Limb (tissue), 2 donors: ENCODE results near the gene RPS6KA1.
"Not testable (repeated sequence)": the region's sequence is repeated elsewhere in the genome, so short reads cannot be mapped to it uniquely, and the experiment has no call there.

Source experiments
- DNase-seq, 2 donors: peaks; one replicate each; pipeline ENCODE4 v3.0.0-alpha.2; 2016; ENCODE audit errors: extremely low spot score in 2 of 2

Gene RPS6KA1

DNA sequence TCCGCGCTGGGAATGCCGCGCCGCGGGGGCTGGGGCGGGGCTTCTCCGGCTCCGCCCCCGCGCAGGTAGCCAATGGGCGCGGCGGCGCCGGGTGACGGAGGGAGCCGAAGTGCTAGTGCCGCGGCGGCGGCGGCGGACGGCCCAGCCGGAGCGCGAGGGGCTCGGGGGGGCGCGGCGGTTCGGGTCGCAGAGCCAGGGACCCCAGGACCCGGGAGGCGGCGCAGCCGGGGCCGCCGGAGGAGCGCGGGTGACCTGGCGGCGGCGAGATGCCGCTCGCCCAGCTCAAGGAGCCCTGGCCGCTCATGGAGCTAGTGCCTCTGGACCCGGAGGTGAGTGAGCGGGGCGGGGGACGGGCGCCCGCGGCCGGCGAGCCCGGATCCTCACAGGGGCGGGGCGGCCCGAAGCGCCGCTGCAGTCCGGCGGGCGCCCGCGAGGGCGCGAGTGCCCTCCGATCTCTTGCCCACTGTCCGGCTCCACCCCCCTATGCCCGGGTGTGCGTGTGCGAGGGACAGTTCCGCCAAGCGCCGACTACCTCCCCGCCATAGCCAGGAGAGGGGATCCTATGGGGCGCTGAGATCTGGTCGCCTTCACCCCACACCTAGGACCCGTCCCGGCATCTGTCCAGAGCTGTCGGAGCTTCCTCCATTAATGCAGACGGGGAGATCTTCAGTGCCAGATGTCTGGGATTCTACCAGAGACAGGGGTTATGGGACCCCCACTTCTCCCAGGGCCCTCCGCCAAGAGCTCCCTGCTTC, at the start of gene RPS6KA1:
Gene RPS6KA1, plus strand, starts transcription at position 107 of the 755 bp plus-strand sequence. Its CDS starts 160 bp downstream, at position 267.
- DNase-seq = peak; percentile 66 to 84

- no peak for DNase-seq
Measured at GRCh38 chr1:26482921-26483320, 46.6 kb upstream of the RPS6KA1 start.

- no peak for DNase-seq
Measured at GRCh38 chr1:26483980-26484379, 45.6 kb upstream of the RPS6KA1 start.

- no peak for DNase-seq
Measured at GRCh38 chr1:26490155-26490554, 39.4 kb upstream of the RPS6KA1 start.

DNA sequence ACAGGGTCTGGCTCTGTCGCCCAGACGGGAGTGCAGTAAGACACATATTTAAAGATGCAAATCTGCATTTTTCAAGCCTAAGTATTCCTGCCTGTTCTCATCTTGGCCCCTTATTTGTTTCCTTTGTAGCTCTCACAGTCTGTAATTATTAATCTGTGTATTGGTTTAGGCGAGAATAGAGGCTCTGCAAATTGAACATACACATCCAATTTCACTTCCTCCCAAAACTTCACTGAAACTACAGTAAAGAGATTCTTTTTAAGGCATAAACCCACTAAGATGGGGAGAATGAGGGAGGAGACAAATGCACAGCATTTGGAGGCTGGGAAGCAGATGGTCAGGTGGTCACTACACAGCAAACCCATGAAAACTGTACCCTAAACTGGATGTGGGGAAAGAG, 36.3 kb upstream of the RPS6KA1 start:
- DNase-seq = no peak

- no peak for DNase-seq
Measured at GRCh38 chr1:26493938-26494337, 35.6 kb upstream of the RPS6KA1 start.

DNA sequence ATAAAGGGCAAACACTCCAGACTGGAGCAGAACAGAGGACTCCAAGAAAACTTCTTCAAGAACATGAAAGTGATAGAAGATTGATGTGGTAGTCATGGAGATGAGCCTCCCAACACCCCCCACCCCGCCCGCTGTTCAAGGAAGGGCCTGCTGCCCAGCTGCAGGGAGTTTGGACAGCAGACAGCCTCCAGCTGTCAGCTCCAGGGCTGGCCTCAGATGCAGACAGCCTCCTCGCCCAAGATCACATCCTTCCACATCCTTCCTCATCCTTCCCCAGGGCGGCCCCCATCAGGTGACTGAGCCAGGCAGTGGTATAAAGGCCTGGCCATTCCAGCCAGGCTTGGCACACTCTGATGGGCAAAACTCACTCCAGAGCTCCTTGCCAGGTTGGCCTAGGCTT, 32.7 kb upstream of the RPS6KA1 start:
- peak in 1 of 2 donors; percentile 34 for DNase-seq

- DNase-seq = no peak
Measured at GRCh38 chr1:26498894-26499293, 30.7 kb upstream of the RPS6KA1 start.

DNA sequence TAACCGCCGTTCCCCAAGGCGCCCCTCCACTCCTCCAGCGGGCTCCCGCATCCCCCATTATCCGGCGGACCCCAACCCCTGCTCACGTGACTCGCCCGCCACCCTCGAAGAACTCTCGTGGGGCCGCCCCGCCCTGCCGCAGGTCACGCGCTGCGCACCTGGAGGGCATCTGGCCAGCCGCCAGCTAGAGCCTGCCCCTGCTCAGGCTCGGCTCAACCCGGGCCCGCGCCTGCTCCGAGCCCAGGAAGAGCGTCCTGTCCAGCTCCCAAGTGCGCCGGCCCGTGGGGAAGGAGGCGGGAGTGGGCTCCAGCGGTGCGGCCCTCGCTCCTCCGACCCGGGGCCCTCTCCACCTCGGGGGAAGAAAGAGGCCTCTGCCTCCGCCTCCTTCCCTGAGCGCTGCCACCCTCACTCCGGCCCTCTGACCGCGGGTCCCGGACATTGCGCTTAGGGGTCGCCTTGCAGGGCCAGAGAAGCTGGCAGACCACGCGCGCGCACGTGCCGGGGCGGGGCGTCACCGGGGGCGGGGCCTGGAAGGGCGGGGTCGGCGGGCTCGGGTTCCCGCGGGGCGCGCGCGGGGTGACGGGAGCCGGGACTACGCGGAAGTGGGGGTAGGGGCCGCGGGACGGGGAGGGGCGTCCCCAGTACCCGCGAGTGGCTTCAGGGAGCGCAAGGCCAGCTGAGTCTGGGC, 28.9 kb upstream of the RPS6KA1 start:
- DNase-seq = peak; percentile 28 to 97

DNA sequence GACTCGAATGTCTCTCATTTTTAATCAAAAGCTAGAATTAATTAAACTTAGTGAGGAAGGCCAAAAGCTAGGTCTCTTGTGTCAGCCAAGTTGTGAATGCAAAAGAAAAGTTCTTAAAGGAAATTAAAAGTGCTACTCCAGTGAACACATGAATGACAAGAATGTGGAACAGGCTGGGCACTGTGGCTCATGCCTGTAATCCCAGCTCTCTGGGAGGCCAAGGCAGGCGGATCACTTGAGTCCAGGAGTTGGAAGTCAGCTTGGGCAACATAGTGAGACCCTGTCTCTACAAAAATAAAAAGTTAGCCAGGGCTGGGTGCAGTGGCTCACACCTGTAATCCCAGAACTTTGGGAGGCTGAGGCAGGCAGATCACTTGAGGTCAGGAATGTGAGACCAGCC, 18.9 kb upstream of the RPS6KA1 start:
- DNase-seq = not testable (repeated sequence)

GRCh38 chr1:26515836-26516235, 13.7 kb upstream of the RPS6KA1 start:
- DNase-seq = not testable (repeated sequence)

DNA sequence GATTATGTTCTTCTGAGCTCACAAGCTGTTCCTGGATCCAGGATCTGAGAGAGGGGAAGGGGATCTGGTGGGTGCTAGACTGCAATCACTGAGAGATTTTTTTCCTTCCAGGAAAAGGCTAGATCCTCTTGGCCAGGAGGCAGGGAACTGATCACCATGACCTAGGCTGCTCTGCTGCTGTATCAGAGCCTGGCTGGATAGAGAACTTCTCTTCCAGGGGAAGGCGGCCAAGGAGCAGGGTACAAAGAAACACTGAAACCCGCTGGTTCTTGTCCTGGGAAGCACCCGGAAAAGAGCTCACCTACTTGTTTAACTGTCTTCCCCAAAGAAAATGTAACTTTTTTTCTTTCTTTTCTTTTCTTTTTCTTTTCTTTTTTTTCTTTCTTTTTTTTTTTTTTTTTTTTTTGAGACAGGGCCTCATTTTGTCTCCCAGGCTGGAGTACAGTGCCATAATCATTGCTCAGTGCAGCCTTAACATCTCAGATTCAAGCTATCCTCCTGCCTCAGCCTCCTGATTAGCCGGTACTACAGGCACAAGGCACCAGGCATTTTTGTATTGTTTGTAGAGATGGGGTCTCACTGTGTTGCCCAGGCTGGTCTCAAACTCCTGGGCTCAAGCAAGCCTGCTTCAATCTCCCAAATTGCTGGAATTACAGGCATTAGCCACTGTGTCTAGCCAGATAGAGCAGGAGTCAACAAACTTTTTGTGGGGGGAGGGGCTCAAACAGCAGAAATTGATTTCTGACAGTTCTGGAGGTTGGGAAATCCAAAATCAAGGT, 12.4 kb upstream of the RPS6KA1 start:
- DNase-seq = no peak

- no peak for DNase-seq
Measured at GRCh38 chr1:26517766-26518049, 11.9 kb upstream of the RPS6KA1 start.

DNA sequence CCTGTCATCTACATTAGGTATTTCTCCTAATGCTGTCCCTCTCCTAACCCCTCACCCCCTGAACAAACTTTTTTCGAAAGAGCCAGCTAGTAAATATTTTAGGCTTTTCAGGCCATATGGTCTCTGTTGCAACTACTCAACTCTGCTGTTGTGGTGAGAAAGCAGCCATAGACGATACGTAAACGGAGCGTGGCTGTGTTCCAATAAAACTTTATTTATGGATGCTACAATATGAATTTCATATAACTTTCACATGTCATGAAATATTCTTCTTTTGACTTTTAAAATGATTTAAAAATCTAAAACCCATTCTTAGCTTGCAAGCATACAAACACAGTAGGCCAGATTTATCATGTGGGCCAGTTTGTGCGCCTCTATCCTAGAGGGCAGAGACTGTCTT, 11.2 kb upstream of the RPS6KA1 start:
- DNase-seq = no peak

GRCh38 chr1:26520339-26520738, 9.2 kb upstream of the RPS6KA1 start:
- no peak for DNase-seq

- no peak for DNase-seq
Measured at GRCh38 chr1:26521669-26522030, 7.9 kb upstream of the RPS6KA1 start.

- no peak for DNase-seq
Measured at GRCh38 chr1:26522073-26522472, 7.5 kb upstream of the RPS6KA1 start.

DNA sequence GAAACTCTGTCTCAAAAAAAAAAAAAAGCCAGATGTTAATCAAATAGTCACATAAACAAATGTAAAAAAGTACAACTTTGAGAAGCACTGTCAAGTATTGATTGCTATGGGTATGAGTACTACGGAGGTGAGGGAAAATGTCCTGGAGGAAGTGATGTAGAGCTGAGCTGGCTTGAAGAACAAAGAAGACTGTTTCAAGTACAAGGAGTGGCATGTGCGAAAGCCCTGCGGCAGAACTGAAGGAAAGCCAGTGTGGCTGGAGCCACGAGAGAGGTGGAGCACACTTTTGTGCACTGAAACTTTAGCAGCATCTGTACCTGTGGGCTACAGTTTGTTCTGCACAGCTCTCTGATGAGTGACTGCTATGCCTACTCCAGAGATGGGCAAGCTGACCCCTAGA, 5.4 kb upstream of the RPS6KA1 start:
- DNase-seq = no peak

DNA sequence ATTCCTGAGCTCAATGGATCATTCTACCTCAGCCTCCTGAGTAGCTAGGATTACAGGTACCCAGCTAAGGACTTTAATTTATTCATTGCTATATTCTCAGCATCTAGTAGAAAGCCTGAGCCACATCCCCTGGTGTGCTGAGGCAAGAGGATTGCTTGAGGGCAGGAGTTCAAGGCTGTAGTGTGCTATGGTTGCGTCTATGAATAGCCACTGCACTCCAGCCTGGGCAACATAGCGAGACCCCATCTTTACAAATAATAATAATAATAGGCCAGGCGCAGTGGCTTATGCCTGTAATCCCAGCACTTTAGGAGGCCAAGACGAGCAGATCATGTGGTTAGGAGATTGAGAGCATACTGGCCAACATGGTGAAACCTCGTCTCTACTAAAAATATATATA, 3.3 kb upstream of the RPS6KA1 start:
- no peak for DNase-seq

- no peak for DNase-seq
Measured at GRCh38 chr1:26529405-26529654, 231 bp upstream of the RPS6KA1 start.

GRCh38 chr1:26530410-26530894, 891 bp downstream of the RPS6KA1 start:
- DNase-seq = no peak

DNA sequence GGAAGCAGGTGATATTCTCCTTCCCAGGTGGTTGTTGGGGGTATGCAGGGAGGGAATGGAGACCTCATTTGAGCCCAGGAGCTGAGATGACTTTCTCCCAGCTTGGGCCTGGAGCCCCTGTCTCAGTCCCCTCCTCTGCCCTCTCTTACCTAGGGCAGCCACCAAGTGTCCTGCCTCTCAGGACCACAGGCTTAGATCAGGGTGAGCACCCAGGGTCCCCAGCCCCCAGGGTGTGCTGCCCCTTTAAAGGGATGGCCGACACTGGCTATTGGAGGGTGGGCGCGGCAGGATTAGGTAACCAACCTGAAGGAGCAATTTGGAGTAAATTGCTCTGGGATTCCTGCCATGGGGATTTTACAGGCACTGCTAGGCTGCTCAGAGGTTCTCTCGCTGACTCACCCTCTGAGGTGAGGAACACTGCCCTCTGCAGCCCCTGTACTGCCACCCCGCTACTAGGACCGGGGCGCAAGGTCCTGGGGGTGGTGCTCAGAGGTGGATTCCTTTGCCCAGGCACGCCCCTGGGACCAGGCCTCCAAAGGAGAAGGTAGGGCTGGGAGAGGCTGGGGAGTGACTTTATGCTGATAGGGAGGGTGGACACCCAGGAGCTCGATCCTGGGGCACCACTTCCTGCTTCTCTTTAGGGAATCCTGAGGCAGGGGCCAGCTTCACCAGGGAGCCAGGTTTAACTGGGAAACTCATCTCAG, 1.5 kb downstream of the RPS6KA1 start:
- DNase-seq = no peak
